CD4-positive, alpha-beta T cell treated with Interleukin-15 for 4 hours (primary cell): Measurements from ENCODE around the gene TBX1.
"Not testable (repeated sequence)": the region's sequence is repeated elsewhere in the genome, so short reads cannot be mapped to it uniquely, and the experiment has no call there.

Experiments used
- DNase-seq: peaks from one replicate; pipeline ENCODE4 v3.0.0-alpha.2; 2020; ENCODE audit warnings: low spot score

TBX1 gene

DNA sequence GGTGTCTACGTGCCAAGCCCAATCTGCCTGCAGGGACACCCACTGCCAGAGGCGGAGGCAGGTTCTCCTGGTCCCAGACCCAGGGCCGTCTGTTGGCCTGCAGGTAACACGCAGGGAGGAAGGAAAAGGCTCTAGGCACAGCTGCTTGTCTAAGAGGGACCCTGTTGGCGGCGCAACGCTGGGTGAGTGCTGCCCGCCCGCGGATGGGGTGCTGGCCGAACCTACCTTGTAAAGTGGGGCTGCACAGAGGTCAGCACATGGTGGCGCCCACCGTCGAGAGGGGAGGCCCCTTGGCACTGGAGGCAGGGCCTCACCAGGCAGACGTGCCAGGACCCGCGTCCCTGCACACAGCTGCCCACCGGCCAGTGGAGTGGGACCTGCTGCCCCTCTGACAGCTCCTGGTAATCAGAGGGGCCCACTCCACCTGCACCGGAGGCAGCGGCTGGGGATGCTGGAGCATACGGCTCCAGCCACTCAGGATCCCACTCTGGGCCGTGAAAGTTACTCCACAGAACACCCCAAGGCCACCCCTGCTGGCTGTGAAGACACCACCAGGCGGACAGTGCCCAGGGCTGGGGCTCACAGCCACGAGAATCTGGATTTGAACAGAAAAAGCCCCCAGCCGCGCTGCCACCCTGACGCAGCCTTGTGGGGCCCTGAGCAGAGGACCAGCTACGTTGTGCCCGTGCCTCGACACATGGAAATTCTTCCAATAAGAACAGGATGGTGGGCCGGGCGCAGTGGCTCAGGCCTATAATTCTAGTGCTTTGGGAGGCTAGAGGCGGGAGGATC, 24.0 kb downstream of the TBX1 start:
- no peak for DNase-seq

DNA sequence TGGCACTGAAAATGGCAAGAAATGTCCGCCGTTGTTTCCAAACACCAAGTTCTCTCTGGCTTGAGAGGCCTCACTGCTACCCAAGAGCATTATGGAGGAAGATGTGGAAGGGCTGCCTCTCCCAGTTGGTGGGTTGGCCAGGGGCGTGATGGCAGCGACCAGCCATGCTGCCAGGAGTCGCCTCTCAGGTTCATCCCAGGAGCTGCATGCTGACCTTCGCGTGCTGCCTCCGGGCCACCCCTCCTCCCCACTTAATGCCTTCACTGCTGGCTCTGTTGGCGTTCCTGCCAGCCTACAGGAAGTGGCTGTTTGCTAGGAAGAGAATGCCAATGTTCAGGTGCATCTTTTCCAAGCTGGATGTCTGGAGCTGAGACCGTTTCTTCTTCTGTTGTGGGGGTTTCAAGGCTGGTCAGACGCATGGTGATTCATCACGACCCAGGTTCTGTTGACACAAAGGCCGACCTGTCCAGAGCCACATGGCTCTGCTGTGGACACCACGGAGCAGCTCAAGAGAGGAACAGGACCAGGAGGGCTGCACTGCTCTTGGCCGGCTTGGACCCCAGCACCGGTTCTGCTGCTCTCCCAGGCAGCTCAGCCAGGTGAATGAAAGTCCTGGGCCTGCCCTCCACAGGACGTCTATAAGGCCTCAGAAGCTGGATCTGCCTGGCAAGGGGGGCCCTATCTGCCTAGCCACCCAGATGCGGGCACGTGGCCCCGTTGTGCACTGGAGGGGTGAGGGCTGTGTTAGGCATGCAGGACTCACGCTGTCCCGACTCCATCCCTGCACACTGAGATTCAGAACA, 25.1 kb downstream of the TBX1 start:
- DNase-seq: no peak

DNA sequence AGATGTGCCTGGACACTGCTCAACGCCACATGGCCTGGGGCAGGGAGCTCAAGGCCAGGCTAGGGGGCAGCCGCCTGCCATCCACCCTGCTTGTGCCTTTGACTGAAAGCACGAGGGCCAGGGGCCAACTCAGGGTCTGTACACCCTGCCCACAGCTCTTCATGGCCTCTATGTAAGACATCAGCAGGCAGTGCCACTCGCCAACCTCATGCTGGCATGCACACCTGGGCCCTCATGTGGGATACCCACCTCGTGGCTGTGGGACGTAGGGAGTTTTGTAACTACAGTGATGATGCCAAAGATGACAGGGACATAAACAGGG, 25.6 kb downstream of the TBX1 start:
- DNase-seq: no peak

DNA sequence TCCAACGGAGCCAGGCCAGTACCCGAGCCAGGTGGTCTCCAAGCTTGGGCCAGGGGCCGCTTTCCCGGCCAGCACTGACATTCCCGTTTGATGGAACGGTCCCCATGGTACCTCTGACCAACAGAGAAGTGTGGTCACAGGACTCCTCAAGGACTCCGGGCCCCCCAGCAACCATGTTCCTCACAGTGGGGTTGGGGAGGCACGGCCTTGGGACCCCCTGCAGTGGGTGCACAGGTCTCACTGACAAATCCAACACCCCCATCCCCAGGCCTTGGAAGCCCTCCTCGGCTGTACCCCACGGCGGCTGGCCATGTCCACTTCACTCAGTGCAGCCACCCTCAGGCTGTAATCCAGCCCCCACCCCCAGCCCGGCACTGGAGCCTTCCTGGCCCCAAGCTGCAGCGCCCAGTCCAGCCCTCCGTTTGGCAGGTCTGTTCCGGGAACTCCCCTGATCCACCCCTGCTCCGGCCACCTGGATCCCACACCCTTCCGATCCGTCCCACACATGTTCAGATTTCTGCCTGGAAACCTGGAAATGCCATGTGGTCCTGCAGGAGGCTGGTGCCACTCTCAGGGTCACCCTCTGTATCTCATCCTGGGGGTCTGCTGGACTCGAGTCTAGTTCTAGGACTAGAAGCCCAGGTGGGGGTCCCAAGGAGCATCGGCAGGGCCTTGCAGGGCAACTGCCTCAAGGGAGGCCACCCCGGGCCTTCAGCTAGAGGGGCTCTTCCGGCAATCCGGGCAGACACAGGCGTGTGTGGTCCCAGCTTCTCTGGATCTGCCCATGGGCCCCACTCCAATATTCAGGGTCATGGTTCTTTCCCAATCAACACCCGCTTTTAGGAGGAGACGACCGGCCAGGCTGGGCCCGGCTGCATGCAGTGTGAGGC, 26.6 kb downstream of the TBX1 start:
- DNase-seq: no peak

DNA sequence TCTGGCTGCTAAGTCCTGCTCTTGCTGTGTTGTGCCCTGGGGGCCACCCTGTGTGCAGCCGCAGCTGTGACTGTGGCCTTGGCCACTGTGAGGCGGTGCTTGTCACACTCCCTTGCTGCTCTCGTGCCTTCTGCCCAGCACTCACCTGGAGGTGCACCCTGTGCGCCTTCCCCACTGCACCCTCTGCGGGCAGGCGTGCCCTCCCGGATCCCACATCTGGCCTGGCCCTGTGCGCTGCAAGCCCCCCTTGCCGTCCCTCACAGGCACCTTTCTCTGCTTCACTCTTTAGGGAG, 27.2 kb downstream of the TBX1 start:
- DNase-seq: no peak

DNA sequence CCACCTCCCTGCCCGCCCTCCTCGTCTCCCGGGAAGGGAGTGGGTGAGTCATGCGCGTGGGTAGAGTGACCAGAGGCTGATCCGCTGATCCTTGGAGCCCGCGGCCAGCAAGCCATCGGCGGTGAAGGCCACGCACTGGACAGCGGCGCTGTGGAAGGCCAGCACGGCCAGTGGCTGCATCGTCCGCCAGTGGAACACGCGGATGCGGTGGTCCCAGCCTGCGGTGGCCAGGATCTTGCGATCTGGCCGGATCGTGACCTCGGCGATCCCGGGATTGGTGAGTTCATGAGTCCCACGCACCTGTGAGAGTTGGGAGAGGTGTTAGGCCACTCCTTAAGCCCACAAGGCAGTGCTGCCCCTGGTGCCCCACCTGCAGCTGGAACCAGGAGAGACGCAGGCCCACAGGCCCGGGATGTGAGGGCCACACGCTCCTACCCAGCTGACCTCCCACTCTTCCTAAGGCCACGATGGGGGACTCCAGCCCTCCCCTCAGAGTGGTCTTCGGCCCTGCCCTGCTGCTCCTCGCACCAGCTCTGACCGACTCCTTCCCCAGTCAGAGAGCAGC, 28.2 kb downstream of the TBX1 start:
- DNase-seq: no peak

DNA sequence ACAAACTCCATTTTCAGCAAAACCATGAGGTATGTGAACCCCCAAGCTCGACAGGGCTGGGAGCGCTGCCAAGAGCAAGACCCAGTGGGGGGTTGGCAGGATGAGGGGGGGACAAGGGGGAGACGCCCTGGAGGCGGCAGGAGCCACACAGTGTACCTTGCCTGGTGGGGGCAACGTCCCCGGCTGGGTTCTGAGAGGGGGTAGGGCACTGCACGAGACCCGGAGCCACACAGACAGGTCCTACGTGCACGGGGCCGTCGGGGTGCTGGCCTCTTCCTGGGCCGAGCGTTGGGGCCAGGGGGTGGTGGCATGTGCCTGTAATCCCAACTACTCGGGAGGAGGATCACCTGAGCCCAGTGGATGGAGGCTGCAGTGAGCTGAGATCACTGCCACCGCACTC, 28.8 kb downstream of the TBX1 start:
- DNase-seq: no peak

DNA sequence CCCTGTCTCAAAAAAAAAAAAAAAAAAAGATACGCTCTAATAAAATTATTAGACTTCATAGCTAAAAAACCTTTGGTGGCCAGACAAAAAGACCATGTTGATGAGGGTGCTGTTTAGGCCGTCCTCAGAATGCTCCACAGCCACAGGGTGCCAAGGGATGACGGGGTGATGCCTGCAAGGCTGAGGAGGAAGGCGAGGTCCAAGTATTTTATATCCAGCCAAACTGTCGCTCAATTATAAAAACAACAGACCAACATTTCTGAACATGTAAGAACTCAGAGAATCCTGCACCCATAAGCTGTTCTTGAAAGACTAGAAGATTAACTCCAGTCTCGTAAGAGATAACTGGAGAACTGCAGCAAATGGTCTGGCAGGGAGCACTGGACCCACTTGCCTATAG, 29.2 kb downstream of the TBX1 start:
- DNase-seq: no peak

DNA sequence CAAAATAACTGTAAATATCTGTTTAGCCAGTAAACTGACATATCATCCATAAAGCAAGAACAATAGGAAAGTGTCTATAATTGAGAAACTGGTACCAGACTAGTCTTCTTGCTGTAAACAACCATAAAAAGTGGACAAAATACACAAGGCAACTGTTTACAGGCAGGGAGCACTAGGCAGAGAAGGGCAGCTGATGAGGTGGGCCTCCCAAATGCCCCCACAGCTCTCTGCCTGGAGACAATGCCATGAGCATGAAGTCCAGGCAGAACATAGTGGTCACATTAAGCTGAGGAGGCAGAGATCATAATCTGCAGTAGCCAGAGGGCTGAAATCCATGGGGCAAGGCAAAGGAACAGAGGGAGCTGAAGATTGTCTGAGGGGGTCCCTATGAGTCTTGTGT, 30.7 kb downstream of the TBX1 start:
- no peak for DNase-seq

DNA sequence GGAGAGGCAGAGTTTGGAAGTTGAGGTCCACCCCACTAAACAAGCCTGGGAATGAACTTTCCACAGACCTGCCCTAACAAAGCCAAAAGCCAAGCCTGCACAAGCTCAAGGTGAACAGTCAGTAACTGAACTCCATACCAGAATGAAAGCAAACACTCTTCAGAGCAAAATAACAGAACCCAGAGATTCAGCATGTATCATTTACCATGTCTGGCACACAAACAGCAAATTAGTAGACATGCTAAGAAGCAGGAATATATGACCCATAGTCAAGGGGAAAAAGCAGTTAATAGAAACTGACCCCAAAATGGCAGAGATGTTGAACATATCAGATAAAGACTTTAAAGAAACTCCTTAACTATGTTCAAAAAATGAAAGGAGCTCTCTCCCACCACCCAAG, 31.3 kb downstream of the TBX1 start:
- DNase-seq: no peak

DNA sequence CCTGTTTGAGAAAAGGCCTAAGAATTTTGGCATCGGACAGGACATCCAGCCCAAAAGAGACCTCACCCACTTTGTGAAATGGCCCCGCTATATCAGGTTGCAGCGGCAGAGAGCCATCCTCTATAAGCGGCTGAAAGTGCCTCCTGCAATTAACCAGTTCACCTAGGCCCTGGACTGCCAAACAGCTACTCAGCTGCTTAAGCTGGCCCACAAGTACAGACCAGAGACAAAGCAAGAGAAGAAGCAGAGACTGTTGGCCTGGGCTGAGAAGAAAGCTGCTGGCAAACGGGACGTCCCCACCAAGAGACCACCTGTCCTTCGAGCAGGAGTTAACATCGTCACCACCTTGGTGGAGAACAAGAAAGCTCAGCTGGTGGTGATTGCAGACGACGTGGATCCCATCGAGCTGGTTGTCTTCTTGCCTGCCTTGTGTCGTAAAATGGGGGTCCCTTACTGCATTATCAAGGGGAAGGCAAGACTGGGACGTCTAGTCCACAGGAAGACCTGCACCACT, 31.9 kb downstream of the TBX1 start:
- DNase-seq: not testable (repeated sequence)

DNA sequence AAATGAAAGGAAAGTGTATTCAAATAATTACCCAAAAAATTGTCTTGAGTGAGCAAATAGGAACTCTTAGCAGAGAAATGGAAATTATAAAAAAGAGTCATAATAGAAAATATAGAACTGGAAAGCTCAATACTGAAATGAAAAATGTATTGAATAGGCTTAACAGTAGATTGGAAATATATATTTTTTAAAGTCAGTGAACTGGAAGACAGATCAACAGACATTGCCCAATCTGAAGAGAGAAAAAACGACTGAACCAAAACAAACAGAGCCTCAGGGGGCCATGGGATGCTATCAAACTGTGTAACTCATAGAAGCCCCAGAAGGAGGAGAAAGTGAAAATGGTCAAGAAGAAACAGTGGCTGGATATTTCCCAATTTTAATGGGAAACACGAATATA, 32.6 kb downstream of the TBX1 start:
- no peak for DNase-seq

DNA sequence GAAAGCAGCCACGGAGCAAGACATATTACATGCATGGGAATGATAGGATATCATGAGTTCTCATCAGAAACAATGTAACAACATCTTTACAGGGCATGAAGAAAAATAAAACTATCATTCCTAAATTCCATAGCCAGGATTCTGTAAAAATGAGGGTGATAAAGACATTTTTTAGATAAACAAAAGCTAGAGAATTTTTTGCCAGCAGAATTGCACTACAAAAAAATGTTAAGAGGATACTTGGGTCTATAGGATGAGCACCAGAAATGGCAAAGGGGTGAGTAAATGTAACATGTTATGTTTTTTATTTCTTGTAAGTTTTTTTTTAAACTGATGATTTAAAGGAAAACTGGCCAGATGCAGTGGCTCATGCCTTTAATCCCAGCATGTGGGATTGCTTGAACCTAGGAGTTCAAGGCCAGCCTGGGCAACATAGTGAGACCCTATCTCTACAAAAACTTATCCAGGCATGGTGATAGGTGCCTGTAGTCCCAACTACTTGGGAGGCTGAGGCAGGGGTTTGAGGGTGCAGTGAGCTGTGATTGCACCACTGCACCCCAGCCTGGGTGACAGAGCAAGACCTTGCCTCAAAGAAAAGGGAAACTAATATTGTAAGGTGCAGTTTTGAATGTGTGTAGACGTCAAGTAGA, 33.2 kb downstream of the TBX1 start:
- DNase-seq: no peak

DNA sequence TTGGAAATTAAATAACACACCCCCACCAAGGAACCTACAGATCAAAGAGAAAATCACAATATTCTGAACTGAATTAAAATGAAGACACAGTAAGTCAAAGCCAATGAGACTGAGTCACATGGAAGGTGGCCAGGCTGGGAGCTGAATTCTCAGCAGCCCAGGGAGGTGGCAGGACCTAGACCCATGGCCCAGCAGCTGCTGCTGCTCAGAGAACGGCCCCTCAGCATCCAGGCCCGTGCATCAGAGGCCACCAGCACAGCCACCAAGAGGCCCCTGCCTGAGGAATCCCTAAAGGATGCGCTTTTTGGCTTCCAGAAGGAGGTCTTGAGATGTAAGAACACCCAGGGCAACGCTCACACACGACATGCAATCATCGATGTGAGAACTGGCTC, 35.0 kb downstream of the TBX1 start:
- no peak for DNase-seq

DNA sequence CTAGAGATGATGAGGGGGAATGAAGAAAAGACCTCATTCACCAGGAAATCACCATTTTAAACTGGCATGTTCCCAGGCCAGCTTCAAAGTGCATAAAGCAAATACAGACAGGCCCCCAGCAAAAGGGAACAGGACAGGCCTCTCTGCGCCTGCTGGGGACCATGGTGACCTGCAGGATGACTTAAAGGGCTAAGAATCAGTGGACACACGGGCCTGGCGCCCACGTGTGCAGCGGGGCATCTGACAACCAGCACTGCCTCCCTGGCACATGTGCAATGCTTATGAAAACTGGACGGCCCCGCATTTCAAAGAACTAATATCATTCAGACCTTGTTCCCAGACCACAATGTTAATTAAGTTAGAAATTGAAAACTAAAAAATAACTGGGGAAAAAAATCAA, 35.6 kb downstream of the TBX1 start:
- no peak for DNase-seq

DNA sequence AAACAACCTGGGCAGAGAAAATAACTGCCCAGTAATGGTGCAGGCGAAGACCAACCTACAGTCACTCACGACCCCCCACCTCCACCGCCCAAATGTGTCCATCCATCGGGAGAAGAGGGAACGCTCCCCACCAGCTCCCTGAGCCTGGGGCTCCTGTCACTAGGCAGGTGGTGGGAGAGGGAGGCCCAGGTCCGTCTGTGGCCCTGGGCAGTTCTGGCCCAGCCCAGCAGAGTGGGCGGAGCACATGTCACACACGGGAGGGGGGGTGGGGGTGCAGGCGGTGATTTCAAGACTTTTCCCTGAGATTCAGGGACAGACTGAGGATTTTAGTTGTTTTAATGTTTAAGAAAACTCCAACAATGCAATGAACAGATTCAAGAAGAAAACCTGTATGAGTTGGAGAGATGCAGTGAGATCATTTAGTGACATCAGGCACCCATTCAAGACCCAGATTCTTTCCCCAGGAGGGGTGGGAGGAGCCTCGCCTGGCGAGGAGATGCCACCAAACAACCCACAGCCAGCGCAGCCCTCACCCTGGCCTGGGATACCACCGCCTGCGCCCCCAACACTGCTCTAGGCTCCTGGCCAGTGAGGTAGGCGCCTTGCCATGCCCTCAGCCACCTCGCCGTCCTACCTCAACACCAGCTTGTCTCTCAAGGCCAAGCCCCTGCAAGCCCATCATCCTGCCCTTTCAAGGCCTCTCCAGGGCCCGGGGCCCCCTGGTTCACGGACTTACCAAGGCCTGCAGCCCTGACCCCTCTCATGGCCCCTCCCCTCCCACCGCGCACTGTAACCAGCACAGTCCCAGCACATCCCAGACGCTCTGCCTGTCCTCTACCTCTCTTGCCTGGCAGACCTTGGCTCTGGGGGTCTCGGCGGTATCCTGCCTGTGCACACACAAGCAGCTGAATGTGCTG, 36.8 kb downstream of the TBX1 start:
- DNase-seq: no peak

DNA sequence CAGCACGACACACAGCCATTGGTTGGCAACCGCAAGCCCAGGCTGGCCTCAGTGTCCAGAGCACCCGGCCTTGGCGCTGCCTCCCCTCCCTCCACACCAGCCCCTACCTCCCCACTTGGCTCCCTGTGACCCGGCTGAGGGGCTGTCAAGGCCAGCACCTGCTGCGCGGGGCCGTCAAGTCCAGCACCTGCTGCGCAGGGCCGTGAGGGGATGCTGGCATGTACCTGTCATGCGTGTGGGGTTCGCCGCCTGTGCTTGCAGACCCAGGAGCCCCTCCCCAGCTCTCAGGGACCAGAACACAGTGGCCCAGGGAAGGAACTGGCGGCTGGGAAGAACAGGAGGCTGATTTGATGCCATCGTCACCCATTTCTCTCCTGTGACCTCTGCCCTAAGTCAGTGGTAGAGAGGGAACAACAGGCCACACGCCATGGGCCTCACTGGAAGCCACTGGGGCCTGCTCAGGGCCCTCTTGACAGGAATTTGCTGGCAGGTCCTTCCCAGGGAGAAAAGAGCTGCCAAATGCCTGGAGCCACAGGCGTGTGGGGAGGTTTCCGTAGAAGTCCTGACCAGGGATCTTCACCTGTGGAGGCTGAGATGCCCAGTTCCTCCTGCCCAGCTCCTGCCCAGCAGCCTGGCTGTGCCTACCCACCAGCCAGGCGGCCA, 37.6 kb downstream of the TBX1 start:
- DNase-seq: no peak

DNA sequence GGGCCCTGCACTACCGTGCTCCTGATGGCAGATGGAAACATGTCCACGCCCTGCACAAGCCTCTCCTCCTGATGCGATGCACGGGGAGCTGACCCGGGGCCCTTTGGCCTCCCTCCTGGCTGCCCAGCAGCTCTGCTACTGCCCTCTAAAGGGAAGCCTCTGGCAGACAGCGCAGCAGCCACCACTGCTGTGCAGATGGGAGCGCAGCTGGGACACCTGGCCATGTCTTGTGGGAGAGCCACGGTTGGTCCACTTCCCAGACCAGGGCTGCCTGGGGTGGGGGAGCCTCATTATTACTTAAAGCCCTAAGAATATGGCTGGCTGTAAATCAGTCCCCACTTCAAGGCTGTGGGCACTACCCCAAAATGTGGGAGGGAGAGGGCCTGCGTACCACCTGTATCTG, 38.3 kb downstream of the TBX1 start:
- no peak for DNase-seq

DNA sequence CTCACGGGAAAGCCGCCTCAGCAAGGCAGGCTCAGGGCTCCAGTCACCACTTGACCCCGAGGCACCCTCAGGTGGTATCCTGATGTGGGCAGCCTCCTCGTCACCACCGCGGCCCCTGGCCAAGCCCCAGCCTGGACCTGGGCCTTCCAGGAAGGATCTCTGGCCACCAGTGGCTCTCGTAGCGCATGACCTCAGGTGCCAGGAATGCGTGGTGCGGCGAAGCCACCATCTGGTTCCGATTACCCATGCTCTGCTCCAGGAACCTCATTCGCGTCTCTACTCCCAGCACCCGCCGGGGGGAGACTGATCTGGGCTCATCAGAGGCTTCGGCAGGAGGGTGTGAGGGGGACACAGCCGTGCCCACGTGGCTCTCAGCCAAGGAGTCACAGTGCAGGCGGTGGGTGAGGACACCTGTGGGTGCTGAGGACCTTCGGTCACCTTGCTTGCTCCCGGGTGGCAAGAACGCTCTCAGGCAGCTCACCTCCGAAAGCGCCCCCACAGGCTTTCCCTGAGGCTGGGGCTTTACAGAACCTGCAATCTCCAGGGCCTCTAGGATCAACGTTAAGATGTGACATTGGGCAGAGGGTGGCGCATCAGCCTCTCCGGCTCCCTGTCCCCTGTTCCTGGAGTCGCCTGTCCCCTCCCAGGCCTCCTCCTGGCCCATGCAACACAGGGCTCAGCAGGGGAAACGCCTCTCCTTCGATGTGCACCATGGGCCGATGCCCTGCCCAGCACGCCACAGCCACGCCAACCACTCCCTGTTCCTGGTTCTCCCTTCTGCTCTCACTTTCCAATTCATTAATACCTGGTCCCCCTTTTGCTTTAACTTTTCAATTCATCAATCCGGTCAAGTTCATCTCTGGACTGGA, 39.0 kb downstream of the TBX1 start:
- DNase-seq: no peak
